GM19467 (cell line): ENCODE measurements around the gene SFN.

Source experiments
- ATAC-seq: cut with Tn5 transposase; IDR thresholded peaks from one replicate; pipeline ENCODE4 v1.9.1; 2021; ENCODE audit warnings: mild to moderate bottlenecking, moderate library complexity; ENCODE audit not compliant: unreplicated experiment

Gene SFN

DNA sequence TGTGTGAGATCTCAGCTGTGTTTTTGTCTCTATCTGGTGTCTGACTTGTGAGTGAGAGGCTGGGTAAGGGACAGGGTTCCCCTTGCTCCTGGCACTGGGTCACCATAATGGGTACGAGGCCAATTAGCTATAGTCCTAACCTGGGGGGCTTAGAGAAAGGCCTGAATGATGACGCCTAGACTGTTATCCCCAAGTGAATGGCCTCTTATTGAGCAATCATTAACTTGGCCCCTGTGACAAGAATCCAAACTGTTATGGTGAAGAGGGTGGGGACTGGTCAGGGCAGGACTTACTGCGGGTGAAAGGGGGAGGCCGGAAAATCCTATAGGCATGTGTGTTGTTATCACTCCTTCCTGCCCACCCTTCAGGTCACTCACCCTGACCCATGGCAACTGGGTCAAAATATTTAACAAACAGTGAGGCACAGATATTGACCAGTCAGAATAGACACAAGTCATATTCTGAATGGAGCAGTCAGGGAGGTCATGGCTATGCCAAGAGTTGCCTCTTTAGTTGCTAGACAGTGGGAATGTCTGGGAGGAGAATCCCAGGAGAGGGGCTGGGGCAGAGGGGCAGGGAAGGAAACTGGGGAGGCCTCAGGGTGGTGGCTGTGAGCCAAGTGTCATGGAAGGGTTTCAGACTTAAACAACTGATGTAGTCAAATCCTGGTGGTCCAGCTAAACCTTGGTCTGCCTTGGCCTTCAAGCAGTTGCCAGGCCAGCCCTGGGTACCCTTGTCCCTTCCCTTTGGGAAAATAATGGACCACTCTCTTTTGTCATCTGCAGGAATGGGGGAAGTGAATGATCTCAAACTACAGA is 47.6 kb downstream of the SFN start:
- no peak for ATAC-seq

DNA sequence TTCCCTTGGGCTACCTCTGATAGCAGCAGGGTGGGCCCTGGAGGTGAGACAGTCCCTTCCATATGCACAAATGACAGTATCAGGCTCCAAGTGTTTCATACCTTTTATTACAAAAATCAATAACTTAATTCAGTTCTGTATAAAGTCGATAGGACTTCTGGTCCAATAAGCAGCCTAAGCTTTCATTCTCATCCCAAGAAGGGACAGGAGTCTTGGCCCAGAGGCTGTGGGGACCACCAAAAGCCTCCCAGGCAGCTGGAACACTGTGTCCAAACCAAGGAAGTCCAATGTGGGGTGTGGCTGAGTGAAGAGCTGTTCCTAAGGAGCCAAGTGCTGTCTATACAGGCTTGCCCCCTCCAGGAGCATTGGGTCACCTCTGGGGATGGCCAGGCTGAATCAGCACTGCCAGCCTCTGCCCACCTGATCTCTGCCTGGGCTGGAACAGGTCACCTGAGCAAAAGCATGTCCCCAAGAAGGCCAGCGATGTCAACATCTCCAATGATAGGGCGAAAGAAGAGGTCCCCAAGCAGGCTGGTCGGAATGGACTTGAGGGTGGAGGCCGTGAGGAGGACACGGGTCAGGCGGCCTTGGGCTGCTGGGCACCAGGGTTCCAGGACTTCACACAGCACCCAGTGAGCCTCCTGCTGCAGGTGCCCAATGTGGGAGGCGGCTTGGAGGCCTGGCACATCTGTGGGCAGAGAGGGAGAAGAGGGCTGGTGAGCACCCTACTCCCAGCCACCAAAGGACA is 48.6 kb downstream of the SFN start:
- ATAC-seq = no peak

GRCh38 chr1:26912147-26912490 is 49.2 kb downstream of the SFN start:
- no peak for ATAC-seq

GRCh38 chr1:26913389-26913753 is 50.4 kb downstream of the SFN start:
- no peak for ATAC-seq
